ENCODE results near the gene TRPV2.

GRCh38 chr17:16446338-16446983 lies 31.1 kb downstream of the TRPV2 start:
- TF ChIP-seq YY1 (IDR thresholded peaks at IDR 0.05; ENCODE audit: insufficient read depth, insufficient read length) (no peak), ZNF274 (IDR thresholded peaks at IDR 0.05; ENCODE audit: low read depth, low read length) (no peak)

All from NT2/D1 (cell line).